ENCODE results near the gene TCF12. TPM values are rescaled to one million over a fixed set of nuclear protein-coding genes. Genes with fewer than 3 reads are reported as not detected.

The TCF12 gene
- 20.3 and 33.4 TPM in 2 replicates for total RNA-seq

DNA sequence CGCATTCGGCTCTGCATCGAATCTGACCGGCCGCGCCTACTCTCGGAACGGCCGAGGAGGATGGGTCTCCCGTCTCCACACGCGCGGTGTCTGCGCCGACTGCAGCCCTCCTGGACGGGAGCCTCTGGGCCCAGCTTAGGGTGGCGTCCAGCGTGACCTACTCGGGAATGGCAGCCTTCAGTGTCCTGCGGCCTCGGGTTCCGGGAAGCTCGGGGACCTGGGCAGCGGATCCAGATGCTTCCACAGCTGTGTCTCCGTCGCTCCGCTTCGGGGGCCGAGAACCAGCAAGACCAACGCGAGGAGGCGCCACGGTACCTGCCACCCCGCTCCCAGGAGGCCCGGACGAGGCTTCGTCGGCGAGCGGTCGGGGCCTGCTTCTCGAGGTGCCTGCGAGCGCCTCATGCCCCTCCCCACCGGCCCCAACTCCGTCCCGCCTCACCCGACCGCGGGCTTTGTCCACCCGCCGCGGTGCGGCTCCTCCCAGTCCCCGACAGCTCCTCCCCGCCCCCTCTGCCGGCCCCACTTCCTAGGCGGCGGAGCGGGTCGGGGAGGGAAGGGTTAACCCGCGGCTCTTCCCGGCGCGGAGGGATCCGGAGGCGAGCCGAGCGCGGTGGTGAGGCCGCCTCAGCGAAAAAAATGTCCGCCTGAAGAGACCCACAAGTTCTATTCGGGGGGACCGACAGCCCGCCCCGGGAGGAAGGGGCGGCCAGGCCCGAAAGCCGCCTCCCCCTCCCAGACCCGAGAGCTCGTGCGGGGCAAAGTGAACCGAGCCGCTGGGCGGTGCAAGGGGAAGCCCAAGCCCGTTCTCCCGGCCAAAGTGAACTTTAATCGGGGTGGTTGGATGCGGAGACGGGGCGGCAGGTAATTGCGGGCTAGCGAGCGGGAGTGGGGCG is at the start of gene TCF12:
TSS of gene TCF12 (plus strand) at position 599 of the 893 bp plus-strand sequence. CDS start 1,270 bp downstream, outside the sequence.

Other genes starting within 250 kb of the TCF12 start
- gene ZNF280D, start 185.1 kb upstream of the TCF12 start, total RNA-seq = 6.6 and 6.8 TPM in 2 replicates